C4-2B (cell line): ENCODE measurements around the gene CMYA5.

Source experiments
- H3K27ac ChIP-seq: fragments of 450-650 bp; 2 replicates; pipeline ENCODE4 v1.5.1; 2017
- ZFX ChIP-seq: fragments of 450-650 bp; IDR thresholded peaks from 2 replicates; pipeline ENCODE4 v1.6.1; 2017
- TF ChIP-seq, protein P1 (sequence below): fragments of 450-650 bp; conservative IDR thresholded peaks from 2 replicates; pipeline ENCODE4 v1.5.1; 2017; ENCODE audit warnings: mild to moderate bottlenecking

Gene CMYA5

GRCh38 chr5:79843450-79844388 is 154.1 kb downstream of the CMYA5 start:
- no peak overlapping the region for H3K27ac ChIP-seq
- no peak for TF ChIP-seq ZFX
- TF ChIP-seq, protein P1, sequence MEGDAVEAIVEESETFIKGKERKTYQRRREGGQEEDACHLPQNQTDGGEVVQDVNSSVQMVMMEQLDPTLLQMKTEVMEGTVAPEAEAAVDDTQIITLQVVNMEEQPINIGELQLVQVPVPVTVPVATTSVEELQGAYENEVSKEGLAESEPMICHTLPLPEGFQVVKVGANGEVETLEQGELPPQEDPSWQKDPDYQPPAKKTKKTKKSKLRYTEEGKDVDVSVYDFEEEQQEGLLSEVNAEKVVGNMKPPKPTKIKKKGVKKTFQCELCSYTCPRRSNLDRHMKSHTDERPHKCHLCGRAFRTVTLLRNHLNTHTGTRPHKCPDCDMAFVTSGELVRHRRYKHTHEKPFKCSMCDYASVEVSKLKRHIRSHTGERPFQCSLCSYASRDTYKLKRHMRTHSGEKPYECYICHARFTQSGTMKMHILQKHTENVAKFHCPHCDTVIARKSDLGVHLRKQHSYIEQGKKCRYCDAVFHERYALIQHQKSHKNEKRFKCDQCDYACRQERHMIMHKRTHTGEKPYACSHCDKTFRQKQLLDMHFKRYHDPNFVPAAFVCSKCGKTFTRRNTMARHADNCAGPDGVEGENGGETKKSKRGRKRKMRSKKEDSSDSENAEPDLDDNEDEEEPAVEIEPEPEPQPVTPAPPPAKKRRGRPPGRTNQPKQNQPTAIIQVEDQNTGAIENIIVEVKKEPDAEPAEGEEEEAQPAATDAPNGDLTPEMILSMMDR: no peak

DNA sequence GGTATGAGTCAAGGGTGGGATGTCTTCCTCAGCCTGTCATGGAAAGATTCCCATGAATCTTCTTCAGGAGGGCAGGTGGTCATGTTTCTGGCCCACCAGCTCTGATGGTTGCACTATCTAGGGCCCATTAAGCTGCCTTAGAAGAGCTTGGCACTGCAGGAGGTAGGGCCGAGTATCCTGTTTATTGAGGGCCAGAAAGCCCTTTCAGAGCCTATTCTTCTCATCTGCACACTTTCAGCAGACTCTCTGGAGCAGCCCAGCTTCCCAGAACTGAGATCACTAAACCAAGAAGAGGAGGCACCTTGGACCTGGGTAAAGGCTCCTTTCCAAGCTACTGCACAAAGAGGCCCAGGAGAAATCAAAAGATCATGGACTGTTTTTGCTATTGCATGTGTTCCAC is 154.9 kb downstream of the CMYA5 start:
- H3K27ac ChIP-seq: no peak overlapping the region
- TF ChIP-seq, protein P1: no peak
- no peak for TF ChIP-seq ZFX

DNA sequence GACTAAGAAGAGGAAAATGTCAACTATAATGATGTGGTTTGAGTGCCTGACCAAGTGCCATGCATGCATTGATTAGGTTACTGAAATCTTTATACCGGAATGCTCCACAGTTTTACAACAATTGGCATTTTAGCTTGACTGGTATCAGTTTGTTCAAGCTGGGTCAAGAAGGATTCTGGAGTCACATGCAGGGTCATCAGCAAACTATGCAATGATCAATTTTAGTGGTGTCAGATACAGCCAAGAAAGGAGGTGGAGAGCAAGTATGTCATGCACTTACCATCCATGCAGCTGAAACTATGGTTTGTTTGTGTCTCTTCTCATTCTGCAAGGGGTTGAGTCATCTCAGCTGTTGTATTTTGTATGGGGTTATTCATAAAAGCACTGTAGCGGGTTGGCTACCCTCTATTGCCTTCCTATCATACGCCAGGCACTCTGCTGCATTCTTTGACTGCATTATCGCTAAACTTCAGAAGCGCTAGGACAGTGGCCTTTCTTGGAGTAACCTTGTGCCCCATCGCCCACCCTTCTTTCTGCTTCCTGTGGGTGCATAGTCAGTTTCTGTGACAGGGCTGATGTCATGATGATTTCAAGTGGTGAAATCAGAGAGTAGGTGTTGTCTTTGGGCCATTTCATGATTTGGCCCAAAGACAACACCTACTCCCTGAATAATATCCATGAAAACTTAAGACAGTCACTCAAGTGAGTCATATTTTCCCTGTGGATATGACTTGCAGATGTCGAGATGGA is 156.0 kb downstream of the CMYA5 start:
- H3K27ac ChIP-seq: no peak overlapping the region
- TF ChIP-seq ZFX: no peak
- TF ChIP-seq, protein P1: no peak

DNA sequence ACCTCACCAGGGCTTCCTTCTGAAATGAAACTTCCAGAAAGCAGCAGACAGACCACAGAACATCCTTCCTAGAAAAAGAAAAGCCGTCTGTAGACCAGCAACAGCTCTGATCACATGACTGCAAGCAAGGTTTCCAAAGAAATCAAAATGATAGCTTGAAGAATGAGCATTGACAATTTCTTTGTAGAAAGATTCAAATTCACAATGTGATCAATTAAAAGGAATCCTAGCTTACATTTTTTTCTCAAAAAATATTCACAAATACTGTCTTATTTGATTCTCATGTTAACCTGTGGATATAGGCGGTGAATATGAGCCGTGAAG is 156.5 kb downstream of the CMYA5 start:
- no peak overlapping the region for H3K27ac ChIP-seq

GRCh38 chr5:79847561-79847960 is 157.9 kb downstream of the CMYA5 start:
- TF ChIP-seq, protein P1: no peak
- no peak for TF ChIP-seq ZFX
- H3K27ac ChIP-seq: no peak overlapping the region

More for the DNA sequence above, 156.5 kb downstream of the CMYA5 start:
- TF ChIP-seq ZFX: no peak
- TF ChIP-seq, protein P1: no peak

GRCh38 chr5:79849061-79849460 is 159.4 kb downstream of the CMYA5 start:
- no peak overlapping the region for H3K27ac ChIP-seq
- no peak for TF ChIP-seq ZFX
- TF ChIP-seq, protein P1: no peak
